ENCODE data around the gene RAB6B. TPM values are rescaled to one million over a fixed set of nuclear protein-coding genes. Genes with fewer than 3 reads are reported as not detected.

The RAB6B gene
- total RNA-seq, 1 donor from 2014 or later: 0.07 TPM

- H3K9me3 Mint-ChIP-seq: no peaks in the 10 kb centered on the region
- H3K4me3 Mint-ChIP-seq: no peak overlapping the region
- no peaks in the 10 kb centered on the region for H3K36me3 Mint-ChIP-seq (ENCODE audit: low read depth)
- H3K27me3 Mint-ChIP-seq: peaks cover 2% of the 10 kb centered on the region
- intact Hi-C loops (cut with micrococcal nuclease): no loop called here
- no peak overlapping the region for H3K27ac Mint-ChIP-seq
- no peaks in the 10 kb centered on the region for H3K4me1 Mint-ChIP-seq
- DNase-seq: no peak
Measured at GRCh38 chr3:133934996-133935842, 39.5 kb upstream of the RAB6B start.

DNA sequence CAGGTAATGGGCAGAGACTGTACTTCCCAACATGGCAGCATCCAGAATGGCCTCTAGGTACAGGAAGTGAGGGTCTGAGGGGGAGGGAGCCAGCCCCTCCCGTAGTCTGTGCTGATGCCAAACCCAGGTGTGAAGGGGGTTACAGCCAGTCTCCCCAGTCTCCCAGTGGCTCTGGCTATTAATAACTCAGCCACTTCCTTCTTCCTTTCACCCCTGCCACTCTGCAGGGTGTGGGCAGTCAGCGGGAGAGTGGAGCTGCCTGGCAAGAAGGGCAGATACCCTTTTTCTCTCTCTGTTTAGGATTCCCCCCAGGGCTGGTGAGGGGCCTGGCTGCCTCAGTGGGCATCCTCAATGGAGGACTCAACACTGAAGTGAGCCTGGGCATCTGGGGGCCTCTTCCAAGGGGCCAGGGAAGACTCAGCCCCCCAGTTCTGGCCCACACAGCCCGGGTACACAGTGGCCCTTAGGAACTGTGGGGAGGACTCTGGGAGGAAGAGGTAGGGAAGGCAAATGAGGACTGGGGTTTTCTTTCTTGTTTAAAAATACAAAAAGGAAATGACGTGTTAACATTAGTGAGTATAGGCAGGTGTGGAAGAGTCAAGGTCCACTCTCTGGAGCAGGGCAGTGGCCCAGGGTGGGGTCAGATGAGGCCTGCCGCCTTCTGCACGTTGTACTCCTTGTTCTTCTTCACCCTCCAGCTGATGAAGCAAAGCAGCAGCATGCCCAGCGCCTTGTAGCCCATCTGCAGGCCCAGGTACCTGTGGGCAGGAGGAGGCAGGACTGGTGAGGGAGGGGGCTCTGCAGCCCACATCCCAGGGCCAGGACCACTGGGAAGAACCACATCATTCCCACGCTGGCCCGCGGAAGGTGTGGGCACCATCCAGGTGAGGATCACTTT, 38.6 kb upstream of the RAB6B start:
- H3K9me3 Mint-ChIP-seq: no peaks in the 10 kb centered on the region

DNA sequence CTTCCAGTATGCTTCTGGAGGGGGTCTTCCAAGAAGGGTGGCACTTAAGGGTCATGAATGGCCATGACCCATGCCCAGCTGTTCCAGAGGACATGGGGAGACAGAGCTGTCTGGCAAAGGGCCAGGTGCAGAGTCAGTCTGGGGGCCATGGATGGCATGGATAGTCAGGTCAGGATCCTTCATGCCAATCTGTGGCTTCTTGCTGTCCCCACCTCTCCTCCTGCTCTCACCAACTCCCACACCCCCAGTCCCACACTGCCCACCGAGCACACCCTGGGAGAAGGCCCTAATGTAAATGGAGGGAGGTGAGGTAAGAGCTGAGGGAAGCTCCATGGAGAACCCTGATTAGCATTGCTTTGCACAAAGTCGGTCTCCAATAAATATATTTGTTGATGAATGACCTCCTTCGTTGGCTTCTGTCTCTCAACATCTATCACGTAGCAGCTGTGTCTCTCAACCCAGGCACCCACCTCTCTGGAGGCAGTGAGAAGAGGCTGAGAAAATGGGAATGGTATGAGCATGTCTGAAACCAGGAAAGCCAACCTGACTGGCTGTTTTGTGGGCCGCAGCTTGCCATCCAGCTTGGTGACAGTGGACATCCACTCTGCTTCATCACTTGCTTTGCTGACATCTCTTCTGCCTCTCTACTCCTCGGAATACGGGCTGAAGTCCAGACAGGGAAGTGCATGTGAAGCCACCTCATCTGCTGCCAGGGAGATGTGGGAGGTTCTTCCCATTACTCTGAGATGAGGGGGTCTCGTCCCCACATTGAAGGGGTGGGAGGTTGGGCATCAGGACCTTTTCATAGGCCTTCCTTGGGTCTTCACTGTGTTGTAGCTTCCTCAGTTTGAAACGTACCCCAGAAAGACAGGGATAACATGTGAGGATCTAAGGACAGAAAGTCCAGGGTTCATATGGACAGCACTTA, 37.7 kb upstream of the RAB6B start:
- Mint-ChIP-seq H3K27ac (no peak overlapping the region), H3K9me3 (no peaks in the 10 kb centered on the region), H3K4me1 (no peaks in the 10 kb centered on the region), H3K27me3 (peaks cover 11% of the 10 kb centered on the region), H3K4me3 (no peak overlapping the region), H3K36me3 (ENCODE audit: low read depth) (no peaks in the 10 kb centered on the region)
- no peak for DNase-seq
- intact Hi-C loops (cut with micrococcal nuclease): no loop called here

More for the DNA sequence above, 38.6 kb upstream of the RAB6B start:
- Mint-ChIP-seq H3K4me3 (no peak overlapping the region), H3K27me3 (peaks cover 5% of the 10 kb centered on the region), H3K4me1 (no peaks in the 10 kb centered on the region), H3K27ac (no peak overlapping the region), H3K36me3 (ENCODE audit: low read depth) (no peaks in the 10 kb centered on the region)
- no peak for DNase-seq
- intact Hi-C loops (cut with micrococcal nuclease): no loop called here

DNA sequence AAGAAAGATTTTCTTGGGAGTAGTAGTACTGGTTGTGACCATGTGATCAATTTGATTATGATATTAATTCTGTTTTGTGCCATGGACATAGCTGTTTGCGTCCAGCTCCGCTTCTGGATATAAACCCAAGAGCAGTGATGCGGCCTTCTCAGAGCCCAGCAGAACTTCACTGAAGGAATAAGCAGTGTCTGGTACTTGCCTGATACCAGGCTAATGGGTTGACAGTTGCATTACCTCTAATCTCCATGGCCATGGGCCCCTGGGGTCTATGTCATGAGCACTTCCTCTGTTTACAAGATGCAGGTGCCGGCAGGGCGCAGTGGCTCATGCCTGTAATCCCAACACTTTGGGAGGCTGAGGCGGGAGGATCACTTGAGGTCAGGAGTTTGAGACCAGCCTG, 36.3 kb upstream of the RAB6B start:
- intact Hi-C loops (cut with micrococcal nuclease): no loop called here
- peaks cover 5% of the 10 kb centered on the region for H3K4me1 Mint-ChIP-seq

DNA sequence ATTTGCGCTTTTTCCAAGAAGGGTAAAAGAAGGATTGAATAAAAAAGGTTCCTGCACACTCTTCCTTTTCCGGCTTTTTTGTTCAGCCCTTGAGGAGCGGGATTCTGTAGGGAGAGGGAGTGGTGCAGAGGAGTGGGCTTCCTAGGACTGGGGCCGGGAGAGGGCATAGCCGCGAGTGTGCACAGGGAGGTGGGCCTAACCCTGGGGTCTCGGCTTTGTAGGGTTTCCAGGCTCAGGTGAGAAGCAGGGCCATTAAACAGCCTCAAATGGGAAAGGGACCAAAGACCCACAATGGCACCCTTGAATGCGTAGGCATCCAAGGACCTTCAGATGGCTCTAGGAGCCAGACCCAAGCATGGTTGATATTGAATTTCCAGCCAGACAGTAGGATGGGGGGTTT, 35.4 kb upstream of the RAB6B start:
- no peaks in the 10 kb centered on the region for H3K9me3 Mint-ChIP-seq
- intact Hi-C loops (cut with micrococcal nuclease): no loop called here
- H3K4me1 Mint-ChIP-seq: peaks cover 5% of the 10 kb centered on the region

More for the DNA sequence above, 36.3 kb upstream of the RAB6B start:
- Mint-ChIP-seq H3K27me3 (peaks cover 17% of the 10 kb centered on the region), H3K27ac (no peak overlapping the region), H3K9me3 (no peaks in the 10 kb centered on the region), H3K4me3 (no peak overlapping the region), H3K36me3 (ENCODE audit: low read depth) (no peaks in the 10 kb centered on the region)
- no peak for DNase-seq

DNA sequence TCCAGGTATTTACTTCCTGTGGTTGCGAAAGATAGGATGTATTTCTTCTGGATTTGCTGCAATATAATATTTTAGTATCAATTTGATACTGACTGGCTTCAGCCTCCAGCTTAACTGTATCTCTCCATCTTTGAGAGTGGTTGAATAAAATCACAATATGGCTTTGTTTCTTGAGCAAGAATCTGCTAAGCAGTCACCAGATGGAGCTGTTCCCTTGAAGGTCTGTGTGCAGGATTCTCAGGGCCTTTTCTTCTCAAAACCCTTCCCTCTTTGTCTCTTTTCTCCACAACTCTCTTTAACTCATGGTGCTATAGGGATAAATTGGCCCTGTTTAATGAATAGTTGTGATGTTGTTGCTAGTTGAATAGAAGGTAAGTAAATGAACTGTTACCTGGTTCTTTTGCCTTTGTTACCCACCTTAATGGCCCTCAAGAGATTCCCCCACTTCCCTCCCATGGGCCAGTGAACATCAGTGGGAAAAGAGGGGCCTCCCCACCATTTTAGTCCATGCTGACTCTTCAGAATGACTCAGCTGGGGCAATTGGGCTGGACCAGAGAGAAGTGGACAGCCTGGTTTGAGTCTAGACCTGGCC, 34.8 kb upstream of the RAB6B start:
- H3K27ac Mint-ChIP-seq: no peak overlapping the region
- no peak for DNase-seq
- no peaks in the 10 kb centered on the region for H3K9me3 Mint-ChIP-seq
- H3K36me3 Mint-ChIP-seq (ENCODE audit: low read depth): no peaks in the 10 kb centered on the region
- H3K4me1 Mint-ChIP-seq: peaks cover 5% of the 10 kb centered on the region
- intact Hi-C loops (cut with micrococcal nuclease): no loop called here
- H3K4me3 Mint-ChIP-seq: no peak overlapping the region
- peaks cover 22% of the 10 kb centered on the region for H3K27me3 Mint-ChIP-seq

More for the DNA sequence above, 35.4 kb upstream of the RAB6B start:
- no peaks in the 10 kb centered on the region for H3K36me3 Mint-ChIP-seq (ENCODE audit: low read depth)
- H3K27ac Mint-ChIP-seq: no peak overlapping the region
- H3K4me3 Mint-ChIP-seq: no peak overlapping the region
- no peak for DNase-seq
- H3K27me3 Mint-ChIP-seq: peaks cover 22% of the 10 kb centered on the region

DNA sequence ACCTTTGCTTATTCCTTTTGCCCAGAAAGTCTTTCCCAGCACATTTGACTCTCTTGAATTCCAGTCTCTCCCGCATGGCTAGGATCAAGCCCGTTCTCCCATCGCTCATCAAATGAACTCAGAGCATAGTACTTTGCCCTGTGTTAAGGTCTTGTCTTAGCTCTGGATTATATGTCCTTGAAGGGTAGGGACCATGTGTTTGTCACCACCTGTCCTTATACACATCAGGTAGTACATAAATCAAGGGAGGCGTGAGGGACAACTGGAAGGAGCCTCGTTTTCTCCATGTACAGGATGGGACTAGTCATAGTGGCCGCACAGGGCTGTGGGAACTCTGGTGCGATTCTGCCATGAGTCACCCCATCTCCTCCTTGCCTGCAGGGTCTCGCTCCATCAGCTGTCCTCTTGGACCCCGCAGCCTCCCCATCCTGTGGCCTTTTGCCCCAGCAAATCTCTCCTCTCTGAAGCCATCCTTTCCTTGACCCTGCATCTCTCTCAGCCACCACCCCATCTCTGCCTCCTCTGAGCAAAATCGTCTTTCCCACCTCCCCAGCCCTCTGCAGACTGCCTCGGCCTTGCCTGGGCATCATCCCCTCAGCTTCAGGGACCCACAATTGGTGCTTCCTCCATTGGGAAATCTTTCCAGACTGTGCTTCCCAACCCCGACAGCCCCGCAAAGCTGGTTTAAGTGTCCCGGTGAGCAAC, 33.4 kb upstream of the RAB6B start:
- H3K4me1 Mint-ChIP-seq: peaks cover 5% of the 10 kb centered on the region
- intact Hi-C loops (cut with micrococcal nuclease): loop anchor here (1.0 to 10.0 kb wide), 5 partner anchors 110 to 1207 kb away; partner anchors contain the start of genes ANAPC13, CEP63 and NPHP3
- H3K4me3 Mint-ChIP-seq: no peak overlapping the region
- H3K27ac Mint-ChIP-seq: no peak overlapping the region
- H3K9me3 Mint-ChIP-seq: no peaks in the 10 kb centered on the region
- H3K27me3 Mint-ChIP-seq: peaks cover 30% of the 10 kb centered on the region
- peak; percentile 51 for DNase-seq
- H3K36me3 Mint-ChIP-seq (ENCODE audit: low read depth): no peaks in the 10 kb centered on the region

DNA sequence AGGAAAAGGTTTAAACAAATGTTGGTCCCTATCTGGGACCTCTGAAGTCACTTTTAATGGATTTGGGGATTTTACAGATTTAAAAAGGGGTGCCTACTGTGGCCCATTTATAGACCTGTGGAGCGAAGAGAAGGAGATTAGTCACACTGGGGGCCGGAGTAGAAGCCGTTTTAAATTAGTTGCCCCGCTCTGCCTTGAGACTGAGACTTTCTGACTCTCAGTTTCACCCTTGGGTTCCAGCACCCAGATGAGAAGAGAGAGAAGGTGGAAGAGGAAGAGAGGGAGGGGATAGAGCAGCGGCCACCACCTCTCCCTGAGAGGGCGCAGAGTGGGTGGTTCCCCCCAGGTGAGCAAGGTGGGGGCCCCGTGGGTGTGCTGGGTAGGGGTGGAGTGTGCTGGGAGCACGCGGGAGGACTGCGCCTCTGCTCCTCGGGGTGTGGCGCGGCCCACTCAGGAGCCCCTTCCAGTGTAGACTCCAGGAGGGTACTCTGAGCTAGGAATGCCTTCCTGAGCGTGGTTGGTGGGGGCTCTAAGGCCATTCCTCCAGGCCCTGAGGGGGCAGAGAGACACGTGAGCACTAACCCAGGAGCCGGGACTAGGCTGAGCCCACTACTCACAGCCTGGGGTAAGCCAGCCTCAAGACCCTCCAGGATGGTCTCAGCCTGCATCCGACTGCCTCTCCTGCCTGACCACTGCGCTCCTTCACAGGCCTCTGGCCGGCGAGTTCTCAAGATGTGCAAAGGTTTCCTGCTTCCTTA, 32.6 kb upstream of the RAB6B start:
- Mint-ChIP-seq H3K27me3 (peaks cover 32% of the 10 kb centered on the region), H3K4me3 (peak overlapping the region; percentile 64), H3K4me1 (peaks cover 5% of the 10 kb centered on the region), H3K27ac (no peak overlapping the region), H3K36me3 (ENCODE audit: low read depth) (no peaks in the 10 kb centered on the region), H3K9me3 (no peaks in the 10 kb centered on the region)
- peak; percentile 46 for DNase-seq
- intact Hi-C loops (cut with micrococcal nuclease): loop anchor here (1.0 to 10.0 kb wide), 5 partner anchors 109 to 1206 kb away; partner anchors contain the start of genes ANAPC13, CEP63 and NPHP3

GRCh38 chr3:133927540-133928066, 31.9 kb upstream of the RAB6B start:
- H3K4me1 Mint-ChIP-seq: peaks cover 5% of the 10 kb centered on the region
- DNase-seq: peak; percentile 92
- H3K9me3 Mint-ChIP-seq: no peaks in the 10 kb centered on the region
- intact Hi-C loops (cut with micrococcal nuclease): loop anchor here (1.0 to 10.0 kb wide), 6 partner anchors 108 to 1205 kb away; partner anchors contain the start of genes ANAPC13, CEP63 and NPHP3
- peak overlapping the region; percentile 64 for H3K4me3 Mint-ChIP-seq
- H3K27ac Mint-ChIP-seq: no peak overlapping the region
- peaks cover 33% of the 10 kb centered on the region for H3K27me3 Mint-ChIP-seq
- H3K36me3 Mint-ChIP-seq (ENCODE audit: low read depth): no peaks in the 10 kb centered on the region

DNA sequence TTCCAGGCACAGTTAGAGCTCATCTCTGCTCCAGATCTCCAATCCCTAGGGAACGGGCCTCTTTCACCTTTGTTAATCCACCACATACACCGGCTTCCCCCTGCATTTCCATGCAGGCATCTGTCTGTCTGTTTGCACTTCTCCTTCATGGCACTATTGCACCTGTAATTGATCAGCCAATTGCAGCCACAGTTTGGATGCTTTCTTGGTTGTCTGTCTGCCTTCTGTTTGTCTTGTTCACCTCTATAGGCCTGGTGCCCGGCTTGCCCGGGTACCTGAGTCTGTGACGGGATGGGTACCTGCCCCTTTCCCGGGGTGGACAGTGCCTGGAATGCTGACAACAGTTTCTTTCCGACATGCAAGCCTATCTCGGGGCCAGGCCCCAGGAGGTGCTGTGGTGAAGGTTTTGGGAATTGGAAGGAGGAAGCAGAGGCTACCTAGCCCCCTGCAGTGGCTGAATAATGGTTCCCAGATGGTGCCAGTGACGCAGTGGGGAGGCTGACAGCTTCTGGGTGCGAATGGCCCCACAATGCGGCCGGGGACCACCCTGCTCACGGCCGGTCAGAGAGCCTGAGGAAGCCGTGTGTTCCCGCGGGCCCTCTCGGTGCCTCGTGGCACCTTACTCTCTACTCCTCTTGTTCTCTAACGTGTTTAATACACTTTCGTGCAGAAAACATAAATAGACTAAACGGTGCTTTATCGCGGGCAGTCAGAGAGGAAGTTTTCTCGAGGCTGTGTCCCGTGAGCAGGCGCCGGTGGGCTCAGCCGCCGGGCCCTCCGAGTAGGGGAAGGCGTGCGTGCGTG, 31.3 kb upstream of the RAB6B start:
- H3K27ac Mint-ChIP-seq: no peak overlapping the region
- peak; percentile 54 for DNase-seq
- peak overlapping the region; percentile 58 for H3K4me3 Mint-ChIP-seq
- peaks cover 5% of the 10 kb centered on the region for H3K4me1 Mint-ChIP-seq
- peaks cover 36% of the 10 kb centered on the region for H3K27me3 Mint-ChIP-seq
- H3K36me3 Mint-ChIP-seq (ENCODE audit: low read depth): no peaks in the 10 kb centered on the region
- H3K9me3 Mint-ChIP-seq: no peaks in the 10 kb centered on the region
- intact Hi-C loops (cut with micrococcal nuclease): loop anchor here (1.0 to 10.0 kb wide), 5 partner anchors 264 to 1205 kb away; partner anchors contain the start of genes ANAPC13, CEP63 and NPHP3

Data from activated CD4-positive, alpha-beta T cell treated with anti-CD3 and anti-CD28 coated beads, Interleukin-2, amount 10 ng/mL, durations not matched to agents 24 days and 14 days (primary cell).